GM23248 (cell line): ENCODE data around the gene CLDN5. TPM values are rescaled to one million over a fixed set of nuclear protein-coding genes. Genes with fewer than 3 reads are reported as not detected.

ENCODE experiments used
- DNase-seq: peaks from one replicate; pipeline ENCODE4 v3.0.0-alpha.2; 2015
- H2AFZ ChIP-seq: fragments of 200-600 bp; sonication (generic); 2 replicates; pipeline ENCODE4 v1.6.1; 2016; ENCODE audit warnings: antibody characterized with exemption
- H3F3A ChIP-seq: fragments of 200-600 bp; sonication (generic); 2 replicates; pipeline ENCODE4 v1.6.1; 2016; ENCODE audit warnings: mild to moderate bottlenecking, antibody characterized with exemption, mixed run types; ENCODE audit not compliant: insufficient read depth
- H3K27ac ChIP-seq: fragments of 200-600 bp; sonication (generic); 2 replicates; pipeline ENCODE4 v1.5.1; 2016; ENCODE audit warnings: mild to moderate bottlenecking
- H3K27me3 ChIP-seq: fragments of 200-600 bp; sonication (generic); replicated peaks from 2 replicates; pipeline ENCODE4 v1.6.1; 2016; ENCODE audit warnings: mild to moderate bottlenecking; ENCODE audit not compliant: insufficient read depth
- H3K36me3 ChIP-seq: fragments of 200-600 bp; sonication (generic); 2 replicates; pipeline ENCODE4 v1.6.1; 2016; ENCODE audit warnings: low read depth, mild to moderate bottlenecking
- H3K4me1 ChIP-seq: fragments of 200-600 bp; sonication (generic); 2 replicates; pipeline ENCODE4 v1.6.1; 2016; ENCODE audit warnings: mild to moderate bottlenecking; ENCODE audit not compliant: insufficient read depth
- H3K4me2 ChIP-seq: fragments of 200-600 bp; sonication (generic); one replicate; pipeline ENCODE4 v1.6.1; 2016; ENCODE audit warnings: mild to moderate bottlenecking; ENCODE audit not compliant: unreplicated experiment
- H3K4me3 ChIP-seq: fragments of 200-600 bp; sonication (generic); 2 replicates; pipeline ENCODE4 v1.5.1; 2016; ENCODE audit warnings: mild to moderate bottlenecking
- H3K79me2 ChIP-seq: fragments of 200-600 bp; sonication (generic); 2 replicates; pipeline ENCODE4 v1.6.1; 2016; ENCODE audit warnings: mild to moderate bottlenecking; ENCODE audit not compliant: insufficient read depth
- H3K9ac ChIP-seq: fragments of 200-600 bp; sonication (generic); 2 replicates; pipeline ENCODE4 v1.6.1; 2016; ENCODE audit warnings: mild to moderate bottlenecking
- H3K9me2 ChIP-seq: fragments of 200-600 bp; sonication (generic); 2 replicates; pipeline ENCODE4 v1.6.1; 2016; ENCODE audit warnings: mixed run types, mild to moderate bottlenecking, moderate library complexity; ENCODE audit not compliant: insufficient read depth
- H3K9me3 ChIP-seq: fragments of 200-600 bp; sonication (generic); one replicate; pipeline ENCODE4 v1.6.1; 2017; ENCODE audit warnings: low read depth
- H4K20me1 ChIP-seq: fragments of 200-600 bp; sonication (generic); 2 replicates; pipeline ENCODE4 v1.6.0; 2016; ENCODE audit not compliant: insufficient read depth
- EZH2 ChIP-seq: fragments of 200-600 bp; sonication (generic); IDR thresholded peaks from 2 replicates; pipeline ENCODE4 v1.6.1; 2018; ENCODE audit warnings: antibody characterized with exemption, mild to moderate bottlenecking; ENCODE audit not compliant: insufficient read depth, poor library complexity, severe bottlenecking
- EZH2phosphoT487 ChIP-seq: fragments of 200-600 bp; sonication (generic); IDR thresholded peaks from 2 replicates; pipeline ENCODE4 v1.6.1; 2018; ENCODE audit warnings: antibody characterized with exemption, moderate library complexity, mild to moderate bottlenecking, low read depth; ENCODE audit not compliant: insufficient read depth
- WGBS, 2 experiments: methylation state at CpG; one replicate each; pipeline ENCODE4 v1.1.6; 2015 to 2017; ENCODE audit warnings: low lambda C conversion rate in 2 of 2, low coverage in 1 of 2; ENCODE audit errors: missing lambda C conversion rate in 2 of 2; 5-methylcytosine and 5-hydroxymethylcytosine counted together
- in situ Hi-C: fragments of 300-500 bp; cut with MboI; formaldehyde crosslinking; loops from 2 replicates; pipeline ENCODE4 v1.15.0; 2020
- polyA plus RNA-seq: library from polyadenylated mRNA; unstranded; fragments of >200 nt; fragmentation: Nextera tagmentation; extraction: Ambion mirVana; gene quantifications from 2 replicates; pipeline ENCODE4 v1.2.1, GENCODE V29; 2016
- total RNA-seq: library from RNA; depleted of rRNA; stranded (reverse); fragments of >200 nt; shearing (Covaris generic); gene quantifications from 2 replicates; pipeline ENCODE4 v1.2.3, GENCODE V29; 2014

CLDN5 gene
- total and polyA plus RNA-seq, 2 experiments from 2014 or later = not detected

- no peaks in the 10 kb centered on the region for H3K9me3 ChIP-seq
- no peaks in the 10 kb centered on the region for H3K36me3 ChIP-seq
- H3K4me3 ChIP-seq = no peak overlapping the region
- no peak for DNase-seq
- no peak overlapping the region for H3K27ac ChIP-seq
- no peaks in the 10 kb centered on the region for H3K9me2 ChIP-seq
- in situ Hi-C loops = no loop called here
- H2AFZ ChIP-seq = no peak overlapping the region
- TF ChIP-seq EZH2phosphoT487 = no peak
- no peak for TF ChIP-seq EZH2
- 79 to 93% methylated on average over 3 of the region's 3 CpGs for WGBS, 2 experiments
- no peaks in the 10 kb centered on the region for H3K79me2 ChIP-seq
- H3K9ac ChIP-seq = no peak overlapping the region
- H4K20me1 ChIP-seq = no peaks in the 10 kb centered on the region
- H3K4me2 ChIP-seq = no peak overlapping the region
- H3K4me1 ChIP-seq = peaks cover 6% of the 10 kb centered on the region; the same call in 1 of the 2 replicates
- H3K27me3 ChIP-seq = no peaks in the 10 kb centered on the region
- no peaks in the 10 kb centered on the region for H3F3A ChIP-seq
Measured at GRCh38 chr22:19498866-19499190, 25.4 kb downstream of the CLDN5 start.

DNA sequence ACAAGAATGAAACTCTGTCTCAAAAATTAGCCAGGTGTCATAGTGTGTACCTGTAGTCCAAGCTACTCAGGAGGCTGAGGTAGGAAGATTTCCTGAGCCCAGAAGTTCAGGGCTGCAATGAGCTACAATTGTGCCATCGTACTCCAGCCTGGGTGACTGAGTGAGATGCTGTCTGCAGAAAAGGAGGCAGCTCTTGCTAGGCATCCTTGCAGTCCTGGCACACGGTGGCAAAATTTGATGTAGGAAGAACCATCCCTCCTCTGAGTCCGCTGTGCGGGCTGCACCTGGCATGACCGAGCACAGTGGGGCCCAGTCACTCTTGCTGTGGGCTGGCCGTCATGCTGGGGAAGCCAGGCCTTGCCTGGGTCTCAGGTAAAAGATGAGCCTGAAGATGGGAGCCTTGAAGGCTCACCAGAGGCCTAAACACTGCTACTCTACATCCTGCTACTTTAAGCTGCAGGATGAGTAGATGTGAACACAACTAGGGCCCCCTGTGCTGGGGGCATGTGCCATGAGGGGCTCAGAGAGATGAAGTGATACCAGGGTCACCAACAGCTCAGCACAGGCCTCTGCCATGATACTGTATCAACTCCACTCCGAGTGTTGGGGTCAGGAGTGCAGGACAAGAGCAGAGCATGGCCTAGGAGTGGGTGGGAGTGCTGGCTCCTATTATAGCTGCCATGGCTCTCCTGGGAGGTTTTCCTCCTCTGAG lies 25.9 kb downstream of the CLDN5 start:
- WGBS, 2 experiments = 90 to 92% methylated on average over 7 of the region's 7 CpGs
- no peak for TF ChIP-seq EZH2phosphoT487
- no peak for TF ChIP-seq EZH2
- H3K79me2 ChIP-seq = no peaks in the 10 kb centered on the region
- H3K27ac ChIP-seq = no peak overlapping the region
- H3F3A ChIP-seq = no peaks in the 10 kb centered on the region
- H3K36me3 ChIP-seq = no peaks in the 10 kb centered on the region
- DNase-seq = no peak
- H3K9ac ChIP-seq = no peak overlapping the region
- H3K27me3 ChIP-seq = no peaks in the 10 kb centered on the region
- H3K4me3 ChIP-seq = no peak overlapping the region
- peaks cover 6% of the 10 kb centered on the region; the same call in 1 of the 2 replicates for H3K4me1 ChIP-seq
- no peaks in the 10 kb centered on the region for H4K20me1 ChIP-seq
- no peak overlapping the region for H3K4me2 ChIP-seq
- no peak overlapping the region for H2AFZ ChIP-seq
- no peaks in the 10 kb centered on the region for H3K9me3 ChIP-seq
- in situ Hi-C loops = no loop called here
- H3K9me2 ChIP-seq = no peaks in the 10 kb centered on the region

GRCh38 chr22:19497245-19497644 lies 27.0 kb downstream of the CLDN5 start:
- no peak overlapping the region for H3K4me2 ChIP-seq
- WGBS, 2 experiments = 34 to 37% methylated on average over 3 of the region's 3 CpGs

DNA sequence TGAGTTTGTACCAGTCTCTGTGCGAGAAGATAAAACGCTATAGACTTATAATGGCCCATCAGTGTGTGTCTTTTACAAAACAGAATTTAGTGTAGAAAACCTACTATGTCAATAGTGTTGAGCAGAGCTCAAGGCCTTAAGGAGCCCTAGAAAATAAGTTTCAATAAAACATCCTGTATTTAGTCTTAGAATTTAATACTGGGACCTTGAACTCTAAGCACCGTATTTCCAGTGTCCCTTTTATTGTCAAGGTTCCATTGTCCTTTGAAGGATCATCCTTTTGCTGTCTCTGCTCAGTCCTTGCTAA lies 27.9 kb downstream of the CLDN5 start:
- H3K4me3 ChIP-seq = no peak overlapping the region
- no peak overlapping the region for H2AFZ ChIP-seq
- no peak for DNase-seq
- no peaks in the 10 kb centered on the region for H3K9me3 ChIP-seq
- no peak overlapping the region for H3K4me2 ChIP-seq
- TF ChIP-seq EZH2phosphoT487 = no peak
- no peak for TF ChIP-seq EZH2
- H3K9me2 ChIP-seq = no peaks in the 10 kb centered on the region
- H3K27ac ChIP-seq = no peak overlapping the region
- no peaks in the 10 kb centered on the region for H4K20me1 ChIP-seq
- H3K36me3 ChIP-seq = no peaks in the 10 kb centered on the region
- no peaks in the 10 kb centered on the region for H3F3A ChIP-seq
- in situ Hi-C loops = no loop called here
- peaks cover 6% of the 10 kb centered on the region; the same call in 1 of the 2 replicates for H3K4me1 ChIP-seq
- no peak overlapping the region for H3K9ac ChIP-seq
- 97 to 98% methylated on average over 3 of the region's 3 CpGs for WGBS, 2 experiments
- H3K79me2 ChIP-seq = no peaks in the 10 kb centered on the region
- no peaks in the 10 kb centered on the region for H3K27me3 ChIP-seq

More at GRCh38 chr22:19497245-19497644, 27.0 kb downstream of the CLDN5 start:
- Histone ChIP-seq H3K79me2 (no peaks in the 10 kb centered on the region), H3K9me2 (no peaks in the 10 kb centered on the region), H2AFZ (peak overlapping the region; percentile 71), H3K27ac (peak overlapping the region; percentile 74), H3K4me1 (peaks cover 6% of the 10 kb centered on the region; the same call in 1 of the 2 replicates), H3F3A (no peaks in the 10 kb centered on the region), H3K36me3 (no peaks in the 10 kb centered on the region), H3K9me3 (no peaks in the 10 kb centered on the region), H3K27me3 (no peaks in the 10 kb centered on the region), H3K4me3 (no peak overlapping the region), H3K9ac (peak overlapping the region; percentile 75), H4K20me1 (no peaks in the 10 kb centered on the region)
- TF ChIP-seq EZH2phosphoT487 (no peak), EZH2 (no peak)
- in situ Hi-C loops = no loop called here
- peak; percentile 93 for DNase-seq
